ENCODE results near the gene APRT. TPM values are rescaled to one million over a fixed set of nuclear protein-coding genes. Genes with fewer than 3 reads are reported as not detected.

The APRT gene
- total and polyA plus RNA-seq, 9 of the 15 experiments (the other 6 are each of a cell fraction or from before 2014, with no cell fraction given) = 41.7 to 409 (median 146) TPM

DNA sequence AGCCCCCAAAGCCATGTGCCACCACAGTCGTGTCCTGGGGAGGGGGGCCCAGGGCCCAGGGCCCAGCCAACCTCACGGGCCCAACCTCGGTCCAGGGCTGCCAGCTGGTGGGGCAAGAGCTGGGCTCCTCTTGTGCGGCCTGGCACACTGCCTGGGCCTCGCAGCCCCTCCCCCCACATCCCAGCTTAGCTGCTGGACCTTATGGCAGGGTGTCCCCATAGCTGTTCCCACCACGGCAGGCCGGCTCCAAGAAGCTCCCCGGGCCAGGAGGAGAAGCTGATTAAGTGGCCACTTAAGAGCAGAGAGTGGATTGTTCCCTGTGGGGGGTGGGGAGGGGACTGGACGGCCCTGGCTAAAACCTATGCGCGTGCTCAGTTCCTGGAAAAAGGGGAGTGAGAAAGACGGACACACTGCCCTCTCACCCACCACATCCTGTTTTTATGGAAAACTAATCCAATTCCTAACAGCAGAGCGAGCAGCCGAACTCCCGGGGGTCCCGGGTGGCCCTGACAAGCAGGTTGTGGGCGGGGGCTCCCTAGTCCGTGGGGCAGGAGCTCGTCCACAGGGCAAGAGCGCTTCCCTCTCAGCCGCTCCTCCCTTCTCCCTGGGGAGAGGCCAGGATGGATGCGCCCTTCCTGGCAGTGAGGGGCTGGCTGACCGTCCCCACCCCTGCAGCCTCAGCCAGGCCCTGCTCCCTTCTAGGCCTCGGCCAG lies 43.5 kb downstream of the APRT start (continued):
- TF ChIP-seq, protein P1, sequence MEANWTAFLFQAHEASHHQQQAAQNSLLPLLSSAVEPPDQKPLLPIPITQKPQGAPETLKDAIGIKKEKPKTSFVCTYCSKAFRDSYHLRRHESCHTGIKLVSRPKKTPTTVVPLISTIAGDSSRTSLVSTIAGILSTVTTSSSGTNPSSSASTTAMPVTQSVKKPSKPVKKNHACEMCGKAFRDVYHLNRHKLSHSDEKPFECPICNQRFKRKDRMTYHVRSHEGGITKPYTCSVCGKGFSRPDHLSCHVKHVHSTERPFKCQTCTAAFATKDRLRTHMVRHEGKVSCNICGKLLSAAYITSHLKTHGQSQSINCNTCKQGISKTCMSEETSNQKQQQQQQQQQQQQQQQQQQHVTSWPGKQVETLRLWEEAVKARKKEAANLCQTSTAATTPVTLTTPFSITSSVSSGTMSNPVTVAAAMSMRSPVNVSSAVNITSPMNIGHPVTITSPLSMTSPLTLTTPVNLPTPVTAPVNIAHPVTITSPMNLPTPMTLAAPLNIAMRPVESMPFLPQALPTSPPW (CRISPR knock-in tag; IDR thresholded peaks at IDR 0.05) = peak; percentile 51
- TF ChIP-seq, protein P2, sequence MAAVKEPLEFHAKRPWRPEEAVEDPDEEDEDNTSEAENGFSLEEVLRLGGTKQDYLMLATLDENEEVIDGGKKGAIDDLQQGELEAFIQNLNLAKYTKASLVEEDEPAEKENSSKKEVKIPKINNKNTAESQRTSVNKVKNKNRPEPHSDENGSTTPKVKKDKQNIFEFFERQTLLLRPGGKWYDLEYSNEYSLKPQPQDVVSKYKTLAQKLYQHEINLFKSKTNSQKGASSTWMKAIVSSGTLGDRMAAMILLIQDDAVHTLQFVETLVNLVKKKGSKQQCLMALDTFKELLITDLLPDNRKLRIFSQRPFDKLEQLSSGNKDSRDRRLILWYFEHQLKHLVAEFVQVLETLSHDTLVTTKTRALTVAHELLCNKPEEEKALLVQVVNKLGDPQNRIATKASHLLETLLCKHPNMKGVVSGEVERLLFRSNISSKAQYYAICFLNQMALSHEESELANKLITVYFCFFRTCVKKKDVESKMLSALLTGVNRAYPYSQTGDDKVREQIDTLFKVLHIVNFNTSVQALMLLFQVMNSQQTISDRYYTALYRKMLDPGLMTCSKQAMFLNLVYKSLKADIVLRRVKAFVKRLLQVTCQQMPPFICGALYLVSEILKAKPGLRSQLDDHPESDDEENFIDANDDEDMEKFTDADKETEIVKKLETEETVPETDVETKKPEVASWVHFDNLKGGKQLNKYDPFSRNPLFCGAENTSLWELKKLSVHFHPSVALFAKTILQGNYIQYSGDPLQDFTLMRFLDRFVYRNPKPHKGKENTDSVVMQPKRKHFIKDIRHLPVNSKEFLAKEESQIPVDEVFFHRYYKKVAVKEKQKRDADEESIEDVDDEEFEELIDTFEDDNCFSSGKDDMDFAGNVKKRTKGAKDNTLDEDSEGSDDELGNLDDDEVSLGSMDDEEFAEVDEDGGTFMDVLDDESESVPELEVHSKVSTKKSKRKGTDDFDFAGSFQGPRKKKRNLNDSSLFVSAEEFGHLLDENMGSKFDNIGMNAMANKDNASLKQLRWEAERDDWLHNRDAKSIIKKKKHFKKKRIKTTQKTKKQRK (IDR thresholded peaks at IDR 0.05; ENCODE audit: borderline replicate concordance, low read depth, low read length) = no peak
- TF ChIP-seq RAD51 (IDR thresholded peaks at IDR 0.05; ENCODE audit: borderline replicate concordance, low read depth) (no peak), ZNF695 (CRISPR knock-in tag; IDR thresholded peaks at IDR 0.05) (no peak), TAF9B (IDR thresholded peaks at IDR 0.05; ENCODE audit: partially characterized antibody) (no peak), NFXL1 (CRISPR knock-in tag; IDR thresholded peaks at IDR 0.05) (no peak), SOX6 (IDR thresholded peaks at IDR 0.05) (0 out of 2 replicates have a peak, but pooled peaks have one; percentile 8), HNRNPUL1 (IDR thresholded peaks at IDR 0.05; ENCODE audit: low read length) (no peak), MNT (conservative IDR thresholded peaks at IDR 0.05) (no peak), ZNF174 (CRISPR knock-in tag; IDR thresholded peaks at IDR 0.05) (no peak), CXXC5 (CRISPR knock-in tag; IDR thresholded peaks at IDR 0.05) (peak; percentile 80), LARP7 (IDR thresholded peaks at IDR 0.05) (no peak), HOXB6 (CRISPR knock-in tag; IDR thresholded peaks at IDR 0.05; ENCODE audit: borderline replicate concordance) (no peak), MAZ (CRISPR knock-in tag; conservative IDR thresholded peaks at IDR 0.05 in 1 of 2, IDR thresholded peaks at IDR 0.05 in 1 of 2) (peak in 1 of 2 experiments; percentile 26; a peak in 1 of 4 replicates), EWSR1 (IDR thresholded peaks at IDR 0.05; ENCODE audit: borderline replicate concordance, low read depth, partially characterized antibody) (no peak), PHF20 (IDR thresholded peaks at IDR 0.05; ENCODE audit: partially characterized antibody) (no peak)
- TF ChIP-seq, protein P3, sequence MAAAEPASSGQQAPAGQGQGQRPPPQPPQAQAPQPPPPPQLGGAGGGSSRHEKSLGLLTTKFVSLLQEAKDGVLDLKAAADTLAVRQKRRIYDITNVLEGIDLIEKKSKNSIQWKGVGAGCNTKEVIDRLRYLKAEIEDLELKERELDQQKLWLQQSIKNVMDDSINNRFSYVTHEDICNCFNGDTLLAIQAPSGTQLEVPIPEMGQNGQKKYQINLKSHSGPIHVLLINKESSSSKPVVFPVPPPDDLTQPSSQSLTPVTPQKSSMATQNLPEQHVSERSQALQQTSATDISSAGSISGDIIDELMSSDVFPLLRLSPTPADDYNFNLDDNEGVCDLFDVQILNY (CRISPR knock-in tag; IDR thresholded peaks at IDR 0.05) = no peak
